Measurements from ENCODE around the gene PLPP2. TPM values are rescaled to one million over a fixed set of nuclear protein-coding genes. Genes with fewer than 3 reads are reported as not detected.

The PLPP2 gene
- polyA plus RNA-seq, 1 donor (not counting 4 experiments of a cell fraction or from before 2014, with no cell fraction given), result 13.6 TPM

- H3K27ac ChIP-seq (ENCODE audit: control insufficient read depth, insufficient read depth, low read length), result no peak overlapping the region
- H3K36me3 ChIP-seq (ENCODE audit: control insufficient read depth in 2 of 2, extremely low read depth in 1 of 2, insufficient read depth in 2 of 2, low read length in 2 of 2), result peaks cover 18 to 33% of the 10 kb centered on the region in 2 experiments
- H3K4me3 ChIP-seq (ENCODE audit: control insufficient read depth in 2 of 3, extremely low read depth in 1 of 3, insufficient read depth in 2 of 3, low read depth in 1 of 3, low read length in 3 of 3), result no peak overlapping the region
- dilution Hi-C loops (cut with MboI; ENCODE audit: extremely low pct_ligation_motif_present, low sequenced_read_pairs), result no loop called here
- FAIRE-seq (no peak), DNase-seq (ENCODE audit: low read depth, low spot score) (no peak)
- H3K79me2 ChIP-seq (ENCODE audit: control insufficient read depth, insufficient read depth, low read length), result peaks cover 23% of the 10 kb centered on the region
- H3K4me1 ChIP-seq (ENCODE audit: control insufficient read depth, extremely low read depth, insufficient read depth, low read length), result no peaks in the 10 kb centered on the region
- H3K27me3 ChIP-seq (ENCODE audit: control insufficient read depth, extremely low read depth, insufficient read depth, low read length), result no peaks in the 10 kb centered on the region
- no peak overlapping the region for H3K9ac ChIP-seq (ENCODE audit: control insufficient read depth, extremely low read depth, insufficient read depth, low read length)
- H2AFZ ChIP-seq (ENCODE audit: control insufficient read depth, low read length), result no peak overlapping the region
- no peak overlapping the region for H3K4me2 ChIP-seq (ENCODE audit: control insufficient read depth, extremely low read depth, insufficient read depth, low read depth, low read length)
- no peaks in the 10 kb centered on the region for H3K9me3 ChIP-seq (ENCODE audit: control insufficient read depth, low read depth, low read length)
- H4K20me1 ChIP-seq (ENCODE audit: control insufficient read depth, extremely low read depth, insufficient read depth, low read length), result peaks cover 5% of the 10 kb centered on the region
- no peaks in the 10 kb centered on the region for H3K9me1 ChIP-seq (ENCODE audit: control insufficient read depth, extremely low read depth, insufficient read depth, low read length)
- TF ChIP-seq EZH2 (IDR thresholded peaks at IDR 0.05; ENCODE audit: low read length) (no peak), CTCF (optimal IDR thresholded peaks at IDR 0.05 in 1 of 3, IDR thresholded peaks at IDR 0.05 in 1 of 3, conservative IDR thresholded peaks at IDR 0.05 in 1 of 3; ENCODE audit: extremely low read depth in 1 of 3, insufficient read depth in 2 of 3, low read length in 3 of 3) (no peak)
Measured at GRCh38 chr19:313988-314815, 23.0 kb upstream of the PLPP2 start.

- peaks cover 18 to 36% of the 10 kb centered on the region in 2 experiments for H3K36me3 ChIP-seq (ENCODE audit: control insufficient read depth in 2 of 2, extremely low read depth in 1 of 2, insufficient read depth in 2 of 2, low read length in 2 of 2)
- no peaks in the 10 kb centered on the region for H3K27me3 ChIP-seq (ENCODE audit: control insufficient read depth, extremely low read depth, insufficient read depth, low read length)
- dilution Hi-C loops (cut with MboI; ENCODE audit: extremely low pct_ligation_motif_present, low sequenced_read_pairs), result no loop called here
- no peak overlapping the region for H3K9ac ChIP-seq (ENCODE audit: control insufficient read depth, extremely low read depth, insufficient read depth, low read length)
- H2AFZ ChIP-seq (ENCODE audit: control insufficient read depth, low read length), result no peak overlapping the region
- DNase-seq (ENCODE audit: low read depth, low spot score) (no peak), FAIRE-seq (no peak)
- no peak overlapping the region for H3K27ac ChIP-seq (ENCODE audit: control insufficient read depth, insufficient read depth, low read length)
- H3K4me2 ChIP-seq (ENCODE audit: control insufficient read depth, extremely low read depth, insufficient read depth, low read depth, low read length), result no peak overlapping the region
- no peaks in the 10 kb centered on the region for H3K9me1 ChIP-seq (ENCODE audit: control insufficient read depth, extremely low read depth, insufficient read depth, low read length)
- TF ChIP-seq EZH2 (IDR thresholded peaks at IDR 0.05; ENCODE audit: low read length), result no peak
- H3K4me3 ChIP-seq (ENCODE audit: control insufficient read depth in 2 of 3, extremely low read depth in 1 of 3, insufficient read depth in 2 of 3, low read depth in 1 of 3, low read length in 3 of 3), result no peak overlapping the region
- peaks cover 21% of the 10 kb centered on the region for H3K79me2 ChIP-seq (ENCODE audit: control insufficient read depth, insufficient read depth, low read length)
- H3K9me3 ChIP-seq (ENCODE audit: control insufficient read depth, low read depth, low read length), result no peaks in the 10 kb centered on the region
- H3K4me1 ChIP-seq (ENCODE audit: control insufficient read depth, extremely low read depth, insufficient read depth, low read length), result no peaks in the 10 kb centered on the region
- H4K20me1 ChIP-seq (ENCODE audit: control insufficient read depth, extremely low read depth, insufficient read depth, low read length), result peaks cover 5% of the 10 kb centered on the region
Measured at GRCh38 chr19:313169-313987, 22.2 kb upstream of the PLPP2 start.
